Measurements from ENCODE around the gene ERN2.

DNA sequence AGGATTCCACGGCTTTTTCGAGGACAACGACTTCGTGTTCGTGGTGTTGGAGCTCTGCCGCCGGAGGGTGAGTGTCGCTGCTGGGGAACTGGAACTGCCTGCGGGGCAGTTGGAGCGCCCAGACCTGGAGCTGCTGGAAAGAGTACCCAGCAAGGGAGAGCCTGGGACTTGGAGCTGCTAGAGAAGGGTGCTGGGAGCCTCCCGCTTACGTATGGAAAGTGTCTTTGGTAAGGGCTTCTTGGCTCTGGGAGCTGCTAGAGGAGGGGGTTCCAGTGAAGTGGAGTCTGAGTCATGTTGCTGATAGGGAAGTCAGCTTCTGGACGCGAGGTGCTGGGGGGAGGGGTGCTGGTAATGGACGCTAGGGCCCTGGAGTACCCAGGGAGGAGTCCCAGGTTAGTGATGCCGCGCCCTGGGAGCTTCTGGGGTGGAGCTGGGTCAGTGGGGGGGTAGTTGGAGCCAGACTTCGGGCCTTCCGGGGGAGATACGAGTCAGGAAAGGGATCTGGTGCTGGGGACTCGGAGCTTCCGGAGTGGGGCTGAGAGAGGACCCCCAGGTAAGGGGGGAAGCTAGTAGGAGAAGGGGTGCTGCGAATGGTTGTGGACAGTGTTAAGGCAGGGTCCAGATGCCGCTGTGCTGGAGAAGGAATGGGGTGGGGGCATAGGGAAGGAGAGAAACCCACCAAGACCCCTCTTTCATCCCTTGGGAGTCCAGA, 33.6 kb downstream of the ERN2 start:
- TF ChIP-seq, protein P1, sequence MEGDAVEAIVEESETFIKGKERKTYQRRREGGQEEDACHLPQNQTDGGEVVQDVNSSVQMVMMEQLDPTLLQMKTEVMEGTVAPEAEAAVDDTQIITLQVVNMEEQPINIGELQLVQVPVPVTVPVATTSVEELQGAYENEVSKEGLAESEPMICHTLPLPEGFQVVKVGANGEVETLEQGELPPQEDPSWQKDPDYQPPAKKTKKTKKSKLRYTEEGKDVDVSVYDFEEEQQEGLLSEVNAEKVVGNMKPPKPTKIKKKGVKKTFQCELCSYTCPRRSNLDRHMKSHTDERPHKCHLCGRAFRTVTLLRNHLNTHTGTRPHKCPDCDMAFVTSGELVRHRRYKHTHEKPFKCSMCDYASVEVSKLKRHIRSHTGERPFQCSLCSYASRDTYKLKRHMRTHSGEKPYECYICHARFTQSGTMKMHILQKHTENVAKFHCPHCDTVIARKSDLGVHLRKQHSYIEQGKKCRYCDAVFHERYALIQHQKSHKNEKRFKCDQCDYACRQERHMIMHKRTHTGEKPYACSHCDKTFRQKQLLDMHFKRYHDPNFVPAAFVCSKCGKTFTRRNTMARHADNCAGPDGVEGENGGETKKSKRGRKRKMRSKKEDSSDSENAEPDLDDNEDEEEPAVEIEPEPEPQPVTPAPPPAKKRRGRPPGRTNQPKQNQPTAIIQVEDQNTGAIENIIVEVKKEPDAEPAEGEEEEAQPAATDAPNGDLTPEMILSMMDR (IDR thresholded peaks at IDR 0.05) = no peak
- TF ChIP-seq POLR2A (IDR thresholded peaks at IDR 0.05) = no peak
